GM06990 (cell line): ENCODE results near the gene SPPL2A.

ENCODE experiments used
- DNase-seq: peaks from one replicate; pipeline ENCODE4 v3.0.0-alpha.2; 2011; ENCODE audit not compliant: insufficient read length; ENCODE audit errors: extremely low read depth
- H3K27me3 ChIP-seq: replicated peaks from 2 replicates; pipeline ENCODE4 v1.6.0; 2011; ENCODE audit warnings: low read length; ENCODE audit not compliant: control insufficient read depth, insufficient read depth
- H3K36me3 ChIP-seq: 2 replicates; pipeline ENCODE4 v1.5.1; 2011; ENCODE audit warnings: low read length; ENCODE audit not compliant: control insufficient read depth, insufficient read depth
- H3K4me3 ChIP-seq: replicated peaks from 2 replicates; pipeline ENCODE4 v1.5.1; 2011; ENCODE audit warnings: low read depth, mild to moderate bottlenecking, control low read depth, low read length
- TF ChIP-seq, protein P1 (sequence below): IDR thresholded peaks from 2 replicates; pipeline ENCODE4 v1.5.1; 2011; ENCODE audit warnings: low read length, control low read depth, mild to moderate bottlenecking, inconsistent platforms; ENCODE audit not compliant: insufficient read depth, poor library complexity, severe bottlenecking

The SPPL2A gene

GRCh38 chr15:50791486-50791885 lies 26.0 kb upstream of the SPPL2A start:
- DNase-seq, result no peak
- TF ChIP-seq, protein P1, sequence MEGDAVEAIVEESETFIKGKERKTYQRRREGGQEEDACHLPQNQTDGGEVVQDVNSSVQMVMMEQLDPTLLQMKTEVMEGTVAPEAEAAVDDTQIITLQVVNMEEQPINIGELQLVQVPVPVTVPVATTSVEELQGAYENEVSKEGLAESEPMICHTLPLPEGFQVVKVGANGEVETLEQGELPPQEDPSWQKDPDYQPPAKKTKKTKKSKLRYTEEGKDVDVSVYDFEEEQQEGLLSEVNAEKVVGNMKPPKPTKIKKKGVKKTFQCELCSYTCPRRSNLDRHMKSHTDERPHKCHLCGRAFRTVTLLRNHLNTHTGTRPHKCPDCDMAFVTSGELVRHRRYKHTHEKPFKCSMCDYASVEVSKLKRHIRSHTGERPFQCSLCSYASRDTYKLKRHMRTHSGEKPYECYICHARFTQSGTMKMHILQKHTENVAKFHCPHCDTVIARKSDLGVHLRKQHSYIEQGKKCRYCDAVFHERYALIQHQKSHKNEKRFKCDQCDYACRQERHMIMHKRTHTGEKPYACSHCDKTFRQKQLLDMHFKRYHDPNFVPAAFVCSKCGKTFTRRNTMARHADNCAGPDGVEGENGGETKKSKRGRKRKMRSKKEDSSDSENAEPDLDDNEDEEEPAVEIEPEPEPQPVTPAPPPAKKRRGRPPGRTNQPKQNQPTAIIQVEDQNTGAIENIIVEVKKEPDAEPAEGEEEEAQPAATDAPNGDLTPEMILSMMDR, result no peak
- Histone ChIP-seq H3K27me3 (no peaks in the 10 kb centered on the region), H3K36me3 (no peaks in the 10 kb centered on the region), H3K4me3 (no peak overlapping the region)

- no peaks in the 10 kb centered on the region for H3K36me3 ChIP-seq
- H3K27me3 ChIP-seq, result no peaks in the 10 kb centered on the region
- H3K4me3 ChIP-seq, result no peak overlapping the region
- DNase-seq, result no peak
- TF ChIP-seq, protein P1, result no peak
These were observed 25.4 kb upstream of the SPPL2A start for GRCh38 chr15:50790778-50791453.

DNA sequence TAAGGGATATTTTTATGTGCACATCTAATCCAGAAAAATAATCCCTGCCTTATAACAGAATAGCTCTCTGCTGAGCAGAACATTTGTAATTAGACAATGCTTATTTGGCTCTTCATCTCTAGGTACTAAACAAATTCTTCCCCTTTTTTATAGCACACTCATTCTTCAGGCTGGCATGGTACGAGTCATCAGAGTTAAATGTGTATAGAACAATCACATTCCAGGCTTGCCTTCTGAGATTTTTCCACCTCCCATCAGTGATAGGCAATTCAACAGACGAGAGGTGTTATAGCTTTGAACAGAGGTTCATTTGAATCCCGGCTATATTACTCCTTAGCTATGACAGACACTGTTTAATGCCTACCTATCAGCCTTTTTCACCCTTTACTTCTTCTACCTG lies 21.4 kb upstream of the SPPL2A start:
- H3K36me3 ChIP-seq, result no peaks in the 10 kb centered on the region
- no peak for DNase-seq
- H3K4me3 ChIP-seq, result no peak overlapping the region
- H3K27me3 ChIP-seq, result no peaks in the 10 kb centered on the region
- TF ChIP-seq, protein P1, result no peak

DNA sequence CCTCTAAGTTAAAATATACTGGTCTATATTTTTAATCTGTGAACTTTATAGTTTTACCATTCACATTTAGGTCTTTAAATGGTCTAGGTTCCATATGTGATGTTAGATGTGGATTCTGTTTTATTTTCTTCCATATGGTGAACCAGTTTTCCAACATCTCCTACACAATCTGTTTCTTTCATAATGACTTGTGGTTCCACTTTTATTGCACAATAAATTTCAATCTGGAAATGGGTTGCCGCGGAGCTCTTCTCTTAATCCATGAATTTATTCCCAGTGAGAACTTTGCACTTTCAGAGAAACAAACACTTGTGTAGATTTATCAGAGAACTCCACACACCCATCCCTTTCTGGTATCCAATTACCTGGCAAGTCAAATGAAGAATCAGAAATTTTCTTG lies 20.9 kb upstream of the SPPL2A start:
- TF ChIP-seq, protein P1, result no peak
- no peak for DNase-seq
- H3K36me3 ChIP-seq, result no peaks in the 10 kb centered on the region
- H3K4me3 ChIP-seq, result no peak overlapping the region
- H3K27me3 ChIP-seq, result no peaks in the 10 kb centered on the region

DNA sequence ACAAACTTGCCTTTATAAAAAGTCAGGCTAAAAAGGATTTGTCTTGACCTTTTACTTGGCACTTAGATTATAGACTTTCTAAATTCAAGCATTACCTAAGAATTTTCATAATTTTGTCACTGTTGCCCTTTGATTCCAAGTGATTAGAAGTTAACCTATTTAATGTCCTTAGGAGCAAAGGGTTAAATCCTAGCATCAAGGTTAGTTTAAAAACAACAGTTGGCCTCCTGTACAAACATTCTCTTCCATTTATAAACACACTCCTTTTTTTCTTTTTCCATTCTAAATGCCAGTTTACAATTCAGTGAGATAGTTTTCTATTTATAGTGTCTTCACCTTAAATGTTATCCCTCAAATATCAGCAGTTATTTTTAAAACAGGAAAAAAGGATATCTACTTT lies 18.4 kb upstream of the SPPL2A start:
- no peak for DNase-seq
- TF ChIP-seq, protein P1, result no peak
- H3K36me3 ChIP-seq, result no peaks in the 10 kb centered on the region
- H3K27me3 ChIP-seq, result no peaks in the 10 kb centered on the region
- no peak overlapping the region for H3K4me3 ChIP-seq

GRCh38 chr15:50783411-50783810 lies 17.9 kb upstream of the SPPL2A start:
- no peaks in the 10 kb centered on the region for H3K27me3 ChIP-seq
- no peaks in the 10 kb centered on the region for H3K36me3 ChIP-seq
- TF ChIP-seq, protein P1, result no peak
- H3K4me3 ChIP-seq, result no peak overlapping the region
- DNase-seq, result no peak
